ENCODE data around the gene KLHL42. TPM values are rescaled to one million over a fixed set of nuclear protein-coding genes. Genes with fewer than 3 reads are reported as not detected.

KLHL42 gene
- total and polyA plus RNA-seq, 2 of the 8 experiments (the other 6 are each of a cell fraction or from before 2014, with no cell fraction given), result 13.6 to 21.6 TPM

GRCh38 chr12:27808841-27809240, 28.8 kb downstream of the KLHL42 start:
- Histone ChIP-seq H4K20me1 (replicated peaks in 1 of 2; ENCODE audit: control insufficient read depth in 1 of 2, insufficient read depth in 2 of 2, low read length in 2 of 2) (no peaks in the 10 kb centered on the region), H3K36me3 (ENCODE audit: control insufficient read depth in 2 of 4, insufficient read depth in 4 of 4, low read length in 3 of 4) (no peaks in the 10 kb centered on the region), H3K14ac (ENCODE audit: insufficient read length) (no peak overlapping the region), H3K23me2 (ENCODE audit: low read depth, low read length) (no peaks in the 10 kb centered on the region), H3K79me1 (ENCODE audit: low read depth, low read length) (no peaks in the 10 kb centered on the region), H4K8ac (ENCODE audit: extremely low read depth, insufficient read depth, low read length) (no peak overlapping the region), H2BK120ac (replicated peaks; ENCODE audit: low read depth, low read length) (no peak overlapping the region), H2BK15ac (ENCODE audit: low read length) (no peak overlapping the region), H3K23ac (ENCODE audit: insufficient read length) (no peak overlapping the region), H4K91ac (replicated peaks; ENCODE audit: insufficient read length, low read length) (no peak overlapping the region), H3K27me3 (replicated peaks in 1 of 4; ENCODE audit: control insufficient read depth in 3 of 4, extremely low read depth in 1 of 4, insufficient read depth in 3 of 4, low read length in 3 of 4) (no peaks in the 10 kb centered on the region), H3K56ac (replicated peaks; ENCODE audit: insufficient read length, low read depth, low read length) (no peak overlapping the region), H2AFZ (ENCODE audit: low read length) (no peak overlapping the region), H3K9ac (replicated peaks in 1 of 4; ENCODE audit: extremely low read depth in 1 of 4, low read depth in 3 of 4, low read length in 3 of 4) (no peak overlapping the region), H4K5ac (ENCODE audit: insufficient read length, low read depth, low read length) (no peak overlapping the region), H2AK5ac (ENCODE audit: low read depth, low read length) (no peak overlapping the region), H3K4me3 (ENCODE audit: extremely low read depth in 1 of 4, insufficient read depth in 2 of 4, low read depth in 3 of 4, low read length in 4 of 4) (no peak overlapping the region), H2BK20ac (ENCODE audit: low read length) (no peak overlapping the region), H3K79me2 (ENCODE audit: control insufficient read depth in 1 of 2, insufficient read depth in 2 of 2, low read length in 2 of 2) (no peaks in the 10 kb centered on the region), H3K27ac (ENCODE audit: low read depth, low read length) (no peak overlapping the region), H3K4ac (replicated peaks; ENCODE audit: insufficient read length, low read depth, low read length) (no peak overlapping the region), H2BK5ac (ENCODE audit: low read depth, low read length) (no peak overlapping the region), H2BK12ac (ENCODE audit: low read depth, low read length) (no peak overlapping the region), H3K18ac (ENCODE audit: extremely low read depth, low read length) (no peak overlapping the region), H3K4me2 (ENCODE audit: insufficient read depth in 1 of 2, low read depth in 2 of 2, low read length in 2 of 2) (no peak overlapping the region), H3K9me3 (ENCODE audit: insufficient read depth in 2 of 2, low read depth in 1 of 2, low read length in 1 of 2) (no peaks in the 10 kb centered on the region), H3K4me1 (replicated peaks in 1 of 4; ENCODE audit: control insufficient read depth in 3 of 4, insufficient read depth in 4 of 4, low read length in 3 of 4) (no peaks in the 10 kb centered on the region)
- ChIA-PET POLR2A (ENCODE audit: partially characterized antibody) (no interaction called here), CTCF (ENCODE audit: partially characterized antibody) (interaction anchor here (2.2 to 3.8 kb wide), 2 partner anchors 13 to 139 kb away, joined by 6 to 27 read pairs; no protein-coding TSS in a partner anchor)
- DNase-seq (ENCODE audit: low read depth in 1 of 2, low spot score in 2 of 2) (no peak), FAIRE-seq (no peak)
- 66% methylated on average over 6 of the region's 6 CpGs; no CpG with 5 or more reads in 1 of the 2 experiments for WGBS, 2 experiments (ENCODE audit: extremely low coverage in 1 of 2, insufficient coverage in 1 of 2, insufficient read length in 1 of 2, insufficient replicate concordance in 2 of 2, low coverage in 1 of 2, low lambda C conversion rate in 2 of 2, missing lambda C conversion rate in 1 of 2)
- TF ChIP-seq, protein P1, sequence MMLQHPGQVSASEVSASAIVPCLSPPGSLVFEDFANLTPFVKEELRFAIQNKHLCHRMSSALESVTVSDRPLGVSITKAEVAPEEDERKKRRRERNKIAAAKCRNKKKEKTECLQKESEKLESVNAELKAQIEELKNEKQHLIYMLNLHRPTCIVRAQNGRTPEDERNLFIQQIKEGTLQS (IDR thresholded peaks at IDR 0.05; ENCODE audit: insufficient read depth, low read depth, low read length), result no peak
- no peak for TF ChIP-seq KDM1A (IDR thresholded peaks at IDR 0.05; ENCODE audit: borderline replicate concordance, low read length)
- TF ChIP-seq CBX5 (IDR thresholded peaks at IDR 0.05; ENCODE audit: low read depth, low read length), result no peak
- TF ChIP-seq EGR1 (IDR thresholded peaks at IDR 0.05; ENCODE audit: borderline replicate concordance, low read depth, low read length), result no peak
- no peak for TF ChIP-seq JUN (IDR thresholded peaks at IDR 0.05; ENCODE audit: low read depth, low read length)
- no peak for TF ChIP-seq SAP30 (IDR thresholded peaks at IDR 0.05; ENCODE audit: insufficient read depth, insufficient replicate concordance, low read length)
- TF ChIP-seq JUND (IDR thresholded peaks at IDR 0.05; ENCODE audit: low read length), result no peak
- TF ChIP-seq BRCA1 (IDR thresholded peaks at IDR 0.05; ENCODE audit: low read depth, low read length), result no peak
- TF ChIP-seq NANOG (IDR thresholded peaks at IDR 0.05; ENCODE audit: insufficient read depth, low read depth, low read length, poor library complexity, severe bottlenecking), result no peak
- TF ChIP-seq POU5F1 (IDR thresholded peaks at IDR 0.05; ENCODE audit: low read depth, low read length), result no peak
- no peak for TF ChIP-seq SIN3A (conservative IDR thresholded peaks at IDR 0.05 in 1 of 2, IDR thresholded peaks at IDR 0.05 in 1 of 2; ENCODE audit: low read depth in 1 of 2, low read length in 2 of 2)
- TF ChIP-seq GABPA (IDR thresholded peaks at IDR 0.05; ENCODE audit: borderline replicate concordance, insufficient read depth, low read length), result no peak
- no peak for TF ChIP-seq MAFK (IDR thresholded peaks at IDR 0.05; ENCODE audit: low read depth, low read length)
- TF ChIP-seq, protein P2, sequence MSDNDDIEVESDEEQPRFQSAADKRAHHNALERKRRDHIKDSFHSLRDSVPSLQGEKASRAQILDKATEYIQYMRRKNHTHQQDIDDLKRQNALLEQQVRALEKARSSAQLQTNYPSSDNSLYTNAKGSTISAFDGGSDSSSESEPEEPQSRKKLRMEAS (IDR thresholded peaks at IDR 0.05), result no peak

All from H1 (cell line).